GM12873 (cell line): ENCODE results near the gene LMO1.

Experiments used
- TF ChIP-seq, protein P1 (sequence below): IDR thresholded peaks from 2 replicates; pipeline ENCODE4 v1.5.1; 2012; ENCODE audit warnings: low read depth, mild to moderate bottlenecking, moderate library complexity, low read length, control low read depth; ENCODE audit not compliant: insufficient read depth; ENCODE audit errors: missing control alignments

LMO1 gene

DNA sequence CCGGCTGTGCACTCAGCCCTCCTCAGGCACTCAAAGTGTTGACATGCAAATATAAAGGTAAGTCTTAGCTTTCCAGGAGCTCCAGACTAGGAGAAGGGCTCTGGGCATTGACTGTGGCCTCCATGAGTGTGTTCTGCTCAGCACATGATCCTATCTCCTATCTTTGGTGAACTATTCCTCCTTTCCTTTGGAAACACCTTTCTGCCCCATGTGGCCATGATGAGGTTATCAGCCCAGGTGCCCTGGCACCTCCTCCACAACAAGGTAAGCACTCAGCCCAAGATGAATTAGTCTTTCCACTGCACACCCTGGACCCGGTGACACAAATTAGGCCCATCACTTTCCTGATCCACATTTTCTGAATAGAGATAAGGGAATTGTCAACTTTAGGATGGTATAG, 37.9 kb upstream of the LMO1 start:
- TF ChIP-seq, protein P1, sequence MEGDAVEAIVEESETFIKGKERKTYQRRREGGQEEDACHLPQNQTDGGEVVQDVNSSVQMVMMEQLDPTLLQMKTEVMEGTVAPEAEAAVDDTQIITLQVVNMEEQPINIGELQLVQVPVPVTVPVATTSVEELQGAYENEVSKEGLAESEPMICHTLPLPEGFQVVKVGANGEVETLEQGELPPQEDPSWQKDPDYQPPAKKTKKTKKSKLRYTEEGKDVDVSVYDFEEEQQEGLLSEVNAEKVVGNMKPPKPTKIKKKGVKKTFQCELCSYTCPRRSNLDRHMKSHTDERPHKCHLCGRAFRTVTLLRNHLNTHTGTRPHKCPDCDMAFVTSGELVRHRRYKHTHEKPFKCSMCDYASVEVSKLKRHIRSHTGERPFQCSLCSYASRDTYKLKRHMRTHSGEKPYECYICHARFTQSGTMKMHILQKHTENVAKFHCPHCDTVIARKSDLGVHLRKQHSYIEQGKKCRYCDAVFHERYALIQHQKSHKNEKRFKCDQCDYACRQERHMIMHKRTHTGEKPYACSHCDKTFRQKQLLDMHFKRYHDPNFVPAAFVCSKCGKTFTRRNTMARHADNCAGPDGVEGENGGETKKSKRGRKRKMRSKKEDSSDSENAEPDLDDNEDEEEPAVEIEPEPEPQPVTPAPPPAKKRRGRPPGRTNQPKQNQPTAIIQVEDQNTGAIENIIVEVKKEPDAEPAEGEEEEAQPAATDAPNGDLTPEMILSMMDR, result no peak

DNA sequence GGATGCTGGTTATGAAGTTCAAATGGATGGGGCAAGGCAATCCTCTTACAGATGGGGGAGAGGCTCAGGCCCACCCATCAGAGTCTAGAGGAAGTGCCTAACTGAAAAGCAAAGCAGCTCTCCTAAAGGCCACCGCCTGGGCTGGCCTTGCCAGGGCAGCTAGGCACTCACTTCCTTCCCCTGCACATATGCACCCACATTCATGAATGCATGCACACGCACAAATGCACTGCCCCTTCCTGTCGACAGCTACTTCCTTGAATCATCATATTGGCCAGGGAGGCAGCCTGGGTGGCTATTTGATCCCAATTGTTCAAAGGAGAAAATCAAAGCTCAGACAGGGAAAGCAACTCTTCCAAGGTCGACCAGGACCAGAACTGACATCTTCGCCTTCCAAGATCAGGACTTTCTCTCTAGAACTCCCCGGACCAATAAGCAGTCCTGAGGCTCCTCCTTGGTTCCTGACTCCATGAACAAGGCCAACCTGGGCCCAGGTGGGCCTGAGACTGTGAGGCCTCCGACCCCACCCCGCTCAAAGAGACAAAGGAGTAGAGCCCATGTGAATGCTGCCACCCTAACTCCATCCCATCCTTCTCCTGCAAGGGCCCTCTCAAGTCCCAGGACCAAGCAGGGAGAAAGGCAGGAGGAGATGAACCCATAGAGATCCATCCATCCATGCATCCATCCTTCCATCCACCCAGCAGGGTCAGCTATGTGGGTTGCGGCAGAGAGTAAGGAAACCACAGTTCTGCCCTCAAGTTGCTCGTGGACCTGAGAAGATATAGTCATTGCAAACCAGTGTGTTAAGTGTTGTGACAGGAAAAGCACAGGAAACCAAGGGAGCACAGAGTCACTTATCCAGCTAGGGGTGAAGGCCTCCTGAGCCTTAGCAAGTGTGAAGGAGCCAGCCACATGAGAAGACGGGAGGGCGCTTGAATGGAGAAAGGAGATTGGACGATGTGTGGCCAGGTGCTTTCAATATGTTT, 35.4 kb upstream of the LMO1 start:
- TF ChIP-seq, protein P1, result no peak

DNA sequence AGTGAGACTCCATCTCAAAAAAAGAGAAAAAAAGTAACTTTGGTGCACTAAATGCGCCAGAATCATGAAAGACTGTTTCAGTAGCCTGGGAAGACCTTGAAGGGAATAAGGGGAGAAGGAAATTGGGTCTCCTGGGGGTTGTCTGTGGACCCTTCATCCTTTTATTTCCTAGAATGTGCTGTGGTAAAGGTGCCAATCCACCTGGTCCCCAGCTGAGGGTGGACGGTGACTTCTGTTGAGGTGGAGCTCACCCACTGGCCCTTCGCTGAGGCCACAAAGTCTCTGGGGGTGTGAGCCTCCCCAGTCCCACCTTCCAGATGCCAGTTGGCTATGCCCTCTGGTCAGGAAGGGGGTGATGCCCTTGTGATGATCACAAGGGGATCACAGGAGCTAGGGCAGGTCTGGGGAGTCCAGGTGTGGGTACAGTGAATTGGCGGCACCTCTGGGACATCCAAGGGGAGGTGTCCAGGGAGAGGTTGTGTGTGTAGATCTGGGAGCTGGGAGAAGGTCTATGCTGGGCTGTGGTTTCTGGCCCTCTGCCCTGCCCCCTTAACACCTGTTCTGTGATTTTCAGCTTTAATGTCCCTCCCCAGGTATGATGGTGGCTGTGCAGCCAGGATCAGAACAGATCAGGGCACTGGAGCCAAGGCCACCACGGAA, 34.2 kb upstream of the LMO1 start:
- TF ChIP-seq, protein P1, result no peak

DNA sequence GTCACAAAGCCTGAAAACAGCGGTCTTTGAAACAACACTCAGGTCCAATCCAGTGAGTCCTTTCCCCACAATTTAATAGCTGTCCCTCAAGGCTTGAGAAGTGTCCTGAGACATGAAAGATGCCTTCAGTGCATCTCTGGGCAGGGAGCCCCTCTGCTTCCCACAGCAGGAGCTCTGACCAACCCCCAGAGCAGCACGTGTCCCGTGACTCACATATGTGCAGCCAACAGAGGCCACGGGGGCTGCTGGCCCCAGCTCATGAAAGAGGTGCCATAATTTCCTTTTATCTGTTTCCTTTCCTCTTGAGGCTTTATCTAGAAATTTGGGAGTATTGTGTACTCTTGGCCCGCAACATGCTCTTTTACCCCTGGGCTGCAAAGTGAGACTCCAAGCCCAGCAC, 33.2 kb upstream of the LMO1 start:
- TF ChIP-seq, protein P1, result no peak

DNA sequence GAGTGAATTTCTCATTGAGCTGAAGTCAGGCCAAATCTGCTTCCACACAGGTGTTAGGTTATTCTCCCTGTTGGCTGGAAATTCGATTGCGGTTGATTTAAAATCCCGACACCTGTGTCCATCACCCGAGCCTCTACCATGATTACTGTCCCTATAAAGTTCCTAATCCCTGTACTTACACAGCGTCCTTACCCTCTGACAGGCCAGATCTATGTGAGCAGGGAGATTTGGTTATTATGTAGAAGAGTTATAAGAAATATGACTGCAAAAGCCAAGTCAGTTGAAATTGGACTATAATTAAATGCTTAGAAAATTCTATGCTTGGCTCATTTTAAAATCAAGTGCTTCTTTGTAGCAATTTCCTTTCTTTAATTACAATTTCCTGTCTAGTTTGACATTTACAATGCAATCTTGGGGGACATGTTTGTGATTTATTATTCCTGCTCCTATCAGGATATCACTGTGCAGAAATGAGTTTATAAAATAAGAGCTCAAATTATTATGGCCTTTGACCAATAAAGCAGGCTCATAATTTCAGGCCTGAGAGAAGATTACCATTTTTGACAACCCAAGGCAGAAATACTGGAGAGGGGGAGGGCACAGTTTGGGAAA, 32.5 kb upstream of the LMO1 start:
- TF ChIP-seq, protein P1, result no peak

DNA sequence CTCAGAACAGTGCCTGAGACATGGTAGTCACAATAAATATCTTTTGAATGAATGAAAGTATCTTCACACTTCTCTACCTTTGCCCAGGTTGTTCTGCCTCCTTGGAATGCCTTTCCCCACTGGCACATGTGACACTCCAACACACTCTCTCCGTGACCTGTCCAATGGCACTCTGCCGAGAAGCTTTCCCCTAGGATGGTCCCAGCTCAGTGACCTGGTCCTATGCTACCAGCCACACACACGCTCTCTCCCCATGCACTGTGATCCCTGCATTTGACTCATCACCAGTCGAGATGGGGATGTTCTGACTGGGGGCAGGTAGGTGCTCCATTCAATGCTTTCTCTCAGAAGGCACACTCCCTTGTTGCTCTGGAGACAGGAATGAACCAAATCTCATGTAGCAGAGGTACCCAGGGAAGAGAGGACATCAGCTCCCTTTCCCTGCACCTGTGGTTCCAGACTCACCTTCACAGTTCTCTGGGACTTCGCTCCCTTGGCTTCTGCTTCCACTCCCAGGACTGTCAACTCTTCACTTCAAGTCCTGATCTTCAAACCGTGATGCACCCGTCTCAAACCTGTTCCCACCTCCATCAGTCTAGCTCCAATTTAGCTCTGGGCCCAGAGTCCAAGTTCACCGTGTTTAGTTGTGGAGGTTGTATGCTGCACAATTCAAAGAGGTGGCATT, 30.7 kb upstream of the LMO1 start:
- TF ChIP-seq, protein P1, result no peak
